Mesenchymal stem cell (in vitro differentiated cells and primary cell): ENCODE measurements around the gene OGFR.

Source experiments
- DNase-seq: peaks from one replicate; pipeline ENCODE4 v3.0.0-alpha.2; 2013
- H2AFZ ChIP-seq: one replicate; pipeline ENCODE4 v1.6.1; 2013; ENCODE audit warnings: low read depth, mild to moderate bottlenecking, control low read depth, inconsistent platforms, low read length, moderate library complexity
- H2AK5ac ChIP-seq: 2 replicates; pipeline ENCODE4 v1.6.1; 2013; ENCODE audit warnings: low read length, moderate library complexity, mild to moderate bottlenecking, inconsistent platforms; ENCODE audit not compliant: severe bottlenecking
- H2BK120ac ChIP-seq: one replicate; pipeline ENCODE4 v1.6.1; 2013; ENCODE audit warnings: low read depth, mild to moderate bottlenecking, inconsistent platforms, low read length, moderate library complexity
- H2BK12ac ChIP-seq, 2 experiments: one replicate each; pipeline ENCODE4 v1.6.1; 2013; ENCODE audit warnings: inconsistent platforms in 2 of 2, low read length in 2 of 2, mild to moderate bottlenecking in 2 of 2, moderate library complexity in 2 of 2, control low read depth in 1 of 2
- H2BK15ac ChIP-seq: one replicate; pipeline ENCODE4 v1.6.1; 2013; ENCODE audit warnings: mild to moderate bottlenecking, low read depth, inconsistent platforms; ENCODE audit not compliant: poor library complexity, severe bottlenecking
- H2BK5ac ChIP-seq: 2 replicates; pipeline ENCODE4 v1.6.1; 2013; ENCODE audit warnings: low read depth, mild to moderate bottlenecking, low read length, control low read depth, inconsistent platforms; ENCODE audit not compliant: poor library complexity, severe bottlenecking
- H3K14ac ChIP-seq, 2 experiments: one replicate each; pipeline ENCODE4 v1.6.1; 2013; ENCODE audit warnings: inconsistent platforms in 2 of 2, low read length in 2 of 2, control low read depth in 1 of 2, mild to moderate bottlenecking in 1 of 2, moderate library complexity in 1 of 2
- H3K18ac ChIP-seq, 2 experiments: one replicate each; pipeline ENCODE4 v1.6.1; 2013; ENCODE audit warnings: inconsistent platforms in 2 of 2, low read length in 2 of 2, control low read depth in 1 of 2, low read depth in 1 of 2, mild to moderate bottlenecking in 1 of 2
- H3K23ac ChIP-seq, 2 experiments: one replicate each; pipeline ENCODE4 v1.6.1; 2013; ENCODE audit warnings: inconsistent platforms in 2 of 2, low read length in 2 of 2, mild to moderate bottlenecking in 2 of 2, moderate library complexity in 2 of 2, control low read depth in 1 of 2
- H3K27ac ChIP-seq: 2 replicates; pipeline ENCODE4 v1.5.1; 2013; ENCODE audit warnings: mild to moderate bottlenecking, moderate library complexity, low read length, control low read depth, inconsistent platforms; ENCODE audit not compliant: poor library complexity, severe bottlenecking
- H3K27me3 ChIP-seq, 2 experiments: 2 replicates each; pipeline versions ENCODE4 v1.6.1 to v1.7.0; 2013; ENCODE audit warnings: low read length in 2 of 2, mild to moderate bottlenecking in 2 of 2, moderate library complexity in 2 of 2, control low read depth in 1 of 2, inconsistent platforms in 1 of 2; ENCODE audit not compliant: control insufficient read depth in 1 of 2, insufficient read depth in 1 of 2
- H3K36me3 ChIP-seq, 2 experiments: 2 replicates each; pipeline versions ENCODE4 v1.6.1 to v1.7.0; 2013; ENCODE audit warnings: low read length in 2 of 2, control low read depth in 1 of 2, inconsistent platforms in 1 of 2, low read depth in 1 of 2, mild to moderate bottlenecking in 1 of 2; ENCODE audit not compliant: insufficient read depth in 2 of 2, control insufficient read depth in 1 of 2
- H3K4ac ChIP-seq, 2 experiments: one replicate each; pipeline ENCODE4 v1.6.1; 2013; ENCODE audit warnings: inconsistent platforms in 2 of 2, low read length in 2 of 2, mild to moderate bottlenecking in 2 of 2, moderate library complexity in 2 of 2, control low read depth in 1 of 2, low read depth in 1 of 2
- H3K4me1 ChIP-seq: 2 replicates; pipeline ENCODE4 v1.6.1; 2013; ENCODE audit warnings: low read depth, low read length, control low read depth; ENCODE audit not compliant: control insufficient read depth, insufficient read depth
- H3K4me2 ChIP-seq: 2 replicates; pipeline ENCODE4 v1.6.1; 2013; ENCODE audit warnings: low read length, mild to moderate bottlenecking, inconsistent platforms; ENCODE audit not compliant: poor library complexity, severe bottlenecking
- H3K4me3 ChIP-seq, 2 experiments: 2 replicates each; pipeline versions ENCODE4 v1.5.1 to v1.7.0; 2013; ENCODE audit warnings: low read length in 2 of 2, mild to moderate bottlenecking in 2 of 2, control low read depth in 1 of 2, low read depth in 1 of 2; ENCODE audit not compliant: insufficient read depth in 1 of 2
- H3K79me1 ChIP-seq: replicated peaks from 2 replicates; pipeline ENCODE4 v1.6.1; 2013; ENCODE audit warnings: mild to moderate bottlenecking, control low read depth, low read length, inconsistent platforms; ENCODE audit not compliant: poor library complexity, severe bottlenecking
- H3K9ac ChIP-seq: 2 replicates; pipeline ENCODE4 v1.7.0; 2013; ENCODE audit warnings: mild to moderate bottlenecking, low read length, moderate library complexity
- H3K9me3 ChIP-seq: 2 replicates; pipeline ENCODE4 v1.7.0; 2013; ENCODE audit warnings: mild to moderate bottlenecking, low read length; ENCODE audit not compliant: control insufficient read depth
- H4K8ac ChIP-seq: one replicate; pipeline ENCODE4 v1.6.1; 2013; ENCODE audit warnings: inconsistent platforms, mild to moderate bottlenecking, low read length, moderate library complexity
- H4K91ac ChIP-seq: one replicate; pipeline ENCODE4 v1.6.1; 2013; ENCODE audit warnings: mild to moderate bottlenecking, low read length, inconsistent platforms
- WGBS: methylation state at CpG from one replicate; pipeline ENCODE4 v1.1.7; 2013; ENCODE audit warnings: mixed read lengths; 5-methylcytosine and 5-hydroxymethylcytosine counted together

OGFR gene

GRCh38 chr20:62778058-62778457 is 26.6 kb upstream of the OGFR start:
- Histone ChIP-seq H3K4me1 (no peaks in the 10 kb centered on the region), H2BK12ac (no peak overlapping the region), H2AFZ (no peak overlapping the region), H3K9me3 (no peaks in the 10 kb centered on the region), H3K36me3 (no peaks in the 10 kb centered on the region), H3K79me1 (no peaks in the 10 kb centered on the region), H3K23ac (no peak overlapping the region), H2BK5ac (no peak overlapping the region), H3K18ac (no peak overlapping the region), H3K4me2 (no peak overlapping the region), H2BK15ac (no peak overlapping the region), H3K4me3 (no peak overlapping the region), H4K91ac (no peak overlapping the region), H3K27ac (no peak overlapping the region), H3K4ac (no peak overlapping the region), H2BK120ac (no peak overlapping the region), H4K8ac (no peak overlapping the region), H3K14ac (no peak overlapping the region), H2AK5ac (no peak overlapping the region), H3K9ac (no peak overlapping the region), H3K27me3 (peaks cover 35 to 38% of the 10 kb centered on the region in 2 experiments)
- DNase-seq: no peak
- WGBS: 94% methylated on average over 9 of the region's 9 CpGs

- H3K9me3 ChIP-seq: no peaks in the 10 kb centered on the region
- no peak overlapping the region for H2BK12ac ChIP-seq
- H3K9ac ChIP-seq: no peak overlapping the region
- no peak overlapping the region for H2BK5ac ChIP-seq
- H2BK120ac ChIP-seq: no peak overlapping the region
- H3K23ac ChIP-seq: no peak overlapping the region
- no peak overlapping the region for H2AFZ ChIP-seq
- no peaks in the 10 kb centered on the region for H3K36me3 ChIP-seq
- DNase-seq: no peak
- no peak overlapping the region for H3K18ac ChIP-seq
- no peak overlapping the region for H3K27ac ChIP-seq
- H4K8ac ChIP-seq: no peak overlapping the region
- H3K4me1 ChIP-seq: no peaks in the 10 kb centered on the region
- H2BK15ac ChIP-seq: no peak overlapping the region
- WGBS: 79% methylated on average over 23 of the region's 24 CpGs
- no peak overlapping the region for H3K14ac ChIP-seq
- H3K79me1 ChIP-seq: no peaks in the 10 kb centered on the region
- H2AK5ac ChIP-seq: no peak overlapping the region
- H3K4me3 ChIP-seq: no peak overlapping the region
- no peak overlapping the region for H3K4ac ChIP-seq
- H3K27me3 ChIP-seq: peaks cover 27 to 34% of the 10 kb centered on the region in 2 experiments
- H4K91ac ChIP-seq: no peak overlapping the region
- H3K4me2 ChIP-seq: no peak overlapping the region
Measured at GRCh38 chr20:62778601-62779416, 25.8 kb upstream of the OGFR start.

DNA sequence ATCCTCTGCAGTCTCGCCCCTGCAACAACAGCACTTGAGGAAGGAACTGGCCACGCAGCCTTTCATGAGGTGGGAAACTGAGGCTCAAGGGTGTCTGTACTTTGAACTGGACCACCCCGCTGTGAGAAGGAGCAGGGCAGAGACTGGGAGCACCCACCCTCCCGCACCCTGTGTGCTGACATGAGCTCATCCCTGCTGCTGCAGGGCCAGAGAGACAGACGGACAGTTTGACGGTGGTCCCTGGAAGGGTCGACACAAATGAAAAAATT is 25.3 kb upstream of the OGFR start:
- Histone ChIP-seq H3K27ac (no peak overlapping the region), H4K91ac (no peak overlapping the region), H4K8ac (no peak overlapping the region), H3K4ac (no peak overlapping the region), H3K4me1 (no peaks in the 10 kb centered on the region), H2BK120ac (no peak overlapping the region), H3K14ac (no peak overlapping the region), H3K27me3 (peaks cover 24 to 29% of the 10 kb centered on the region in 2 experiments), H3K79me1 (no peaks in the 10 kb centered on the region), H2AFZ (no peak overlapping the region), H3K18ac (no peak overlapping the region), H2BK12ac (no peak overlapping the region), H2BK5ac (no peak overlapping the region), H2BK15ac (no peak overlapping the region), H3K9ac (no peak overlapping the region), H3K36me3 (no peaks in the 10 kb centered on the region), H3K9me3 (no peaks in the 10 kb centered on the region), H3K23ac (no peak overlapping the region), H2AK5ac (no peak overlapping the region), H3K4me2 (no peak overlapping the region), H3K4me3 (no peak overlapping the region)
- DNase-seq: no peak
- WGBS: 87% methylated on average over 7 of the region's 7 CpGs

DNA sequence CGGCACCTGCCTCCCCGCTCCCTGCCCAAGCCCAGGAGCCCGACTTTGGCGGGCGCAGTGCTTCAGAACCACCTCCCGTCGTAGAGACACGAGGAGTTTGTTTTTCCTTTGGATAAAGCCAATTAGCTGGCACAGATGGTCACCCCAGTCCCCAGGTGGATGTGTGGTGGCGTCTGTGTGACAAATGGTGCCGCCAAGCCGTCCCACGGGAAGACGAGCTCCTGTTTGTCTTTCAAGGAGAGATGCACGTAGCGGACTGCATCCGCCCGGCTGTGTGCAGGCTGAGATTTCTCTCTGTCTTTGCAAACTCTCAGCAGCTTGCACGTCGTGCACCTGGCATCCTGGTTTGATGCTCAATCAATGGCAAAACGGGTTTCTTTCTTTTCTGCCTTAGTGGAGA is 24.4 kb upstream of the OGFR start:
- Histone ChIP-seq H2BK120ac (no peak overlapping the region), H4K91ac (no peak overlapping the region), H2BK15ac (no peak overlapping the region), H3K79me1 (no peaks in the 10 kb centered on the region), H3K4me2 (no peak overlapping the region), H3K4ac (no peak overlapping the region), H2AFZ (no peak overlapping the region), H3K27ac (no peak overlapping the region), H3K4me3 (no peak overlapping the region), H3K23ac (no peak overlapping the region), H3K18ac (no peak overlapping the region), H3K14ac (no peak overlapping the region), H2BK5ac (no peak overlapping the region), H4K8ac (no peak overlapping the region), H3K36me3 (no peaks in the 10 kb centered on the region), H3K9ac (no peak overlapping the region), H3K27me3 (peaks cover 21% of the 10 kb centered on the region in 2 experiments), H2AK5ac (no peak overlapping the region), H3K9me3 (no peaks in the 10 kb centered on the region), H2BK12ac (no peak overlapping the region), H3K4me1 (no peaks in the 10 kb centered on the region)
- DNase-seq: no peak
- 84% methylated on average over 19 of the region's 20 CpGs for WGBS
